H9 (cell line): ENCODE measurements around the gene TSPAN5. TPM values are rescaled to one million over a fixed set of nuclear protein-coding genes. Genes with fewer than 3 reads are reported as not detected.

ENCODE experiments used
- DNase-seq: peaks from one replicate; pipeline ENCODE4 v3.0.0-alpha.2; 2017
- H2AFZ ChIP-seq: one replicate; pipeline ENCODE4 v1.6.1; 2013; ENCODE audit warnings: mild to moderate bottlenecking, low read length, control low read depth, moderate library complexity
- H2AK5ac ChIP-seq: 2 replicates; pipeline ENCODE4 v1.6.1; 2013; ENCODE audit warnings: low read length, control low read depth, mixed read lengths; ENCODE audit not compliant: insufficient read length
- H2BK120ac ChIP-seq: one replicate; pipeline ENCODE4 v1.6.1; 2013; ENCODE audit warnings: low read depth, mild to moderate bottlenecking, low read length, control low read depth, inconsistent platforms; ENCODE audit not compliant: poor library complexity, severe bottlenecking
- H2BK12ac ChIP-seq: 2 replicates; pipeline ENCODE4 v1.6.1; 2013; ENCODE audit warnings: low read length, control low read depth, mixed read lengths, low read depth; ENCODE audit not compliant: insufficient read length
- H2BK15ac ChIP-seq: 2 replicates; pipeline ENCODE4 v1.6.1; 2013; ENCODE audit warnings: low read depth, low read length, control low read depth
- H2BK20ac ChIP-seq: one replicate; pipeline ENCODE4 v1.6.1; 2013; ENCODE audit warnings: low read depth, mild to moderate bottlenecking, low read length, control low read depth, inconsistent platforms; ENCODE audit not compliant: poor library complexity, severe bottlenecking
- H2BK5ac ChIP-seq: 2 replicates; pipeline ENCODE4 v1.6.1; 2013; ENCODE audit warnings: low read length, control low read depth, mixed read lengths; ENCODE audit not compliant: insufficient read length
- H3K14ac ChIP-seq: 2 replicates; pipeline ENCODE4 v1.6.1; 2013; ENCODE audit warnings: low read length, control low read depth; ENCODE audit not compliant: insufficient read depth
- H3K18ac ChIP-seq: 2 replicates; pipeline ENCODE4 v1.6.1; 2013; ENCODE audit warnings: low read depth, mild to moderate bottlenecking, mixed read lengths, low read length, control low read depth; ENCODE audit not compliant: insufficient read length
- H3K23ac ChIP-seq: 2 replicates; pipeline ENCODE4 v1.6.1; 2013; ENCODE audit warnings: low read length, control low read depth, mixed read lengths, low read depth; ENCODE audit not compliant: insufficient read length
- H3K23me2 ChIP-seq: 2 replicates; pipeline ENCODE4 v1.6.1; 2013; ENCODE audit warnings: low read depth, mild to moderate bottlenecking, mixed read lengths, low read length, control low read depth; ENCODE audit not compliant: insufficient read length, poor library complexity, severe bottlenecking
- H3K27ac ChIP-seq: 2 replicates; pipeline ENCODE4 v1.5.1; 2013; ENCODE audit warnings: low read length, control low read depth, mixed read lengths, low read depth; ENCODE audit not compliant: insufficient read length
- H3K27me3 ChIP-seq: 2 replicates; pipeline ENCODE4 v1.6.1; 2013; ENCODE audit warnings: low read length, control low read depth, inconsistent platforms; ENCODE audit not compliant: insufficient read depth
- H3K4ac ChIP-seq: 2 replicates; pipeline ENCODE4 v1.6.1; 2013; ENCODE audit warnings: low read depth, mild to moderate bottlenecking, control low read depth, inconsistent platforms, low read length, moderate library complexity
- H3K4me1 ChIP-seq: 2 replicates; pipeline ENCODE4 v1.6.1; 2013; ENCODE audit warnings: low read length, control low read depth, inconsistent platforms; ENCODE audit not compliant: insufficient read depth
- H3K4me2 ChIP-seq: 2 replicates; pipeline ENCODE4 v1.6.1; 2013; ENCODE audit warnings: low read length, control low read depth, mixed read lengths; ENCODE audit not compliant: insufficient read length, insufficient read depth
- H3K56ac ChIP-seq: 2 replicates; pipeline ENCODE4 v1.6.1; 2013; ENCODE audit warnings: low read depth, mild to moderate bottlenecking, mixed read lengths, low read length, control low read depth; ENCODE audit not compliant: insufficient read length
- H3K79me1 ChIP-seq: 2 replicates; pipeline ENCODE4 v1.6.1; 2013; ENCODE audit warnings: low read depth, mild to moderate bottlenecking, moderate library complexity, low read length, control low read depth, inconsistent platforms; ENCODE audit not compliant: insufficient read depth, poor library complexity, severe bottlenecking
- H3K79me2 ChIP-seq: 2 replicates; pipeline ENCODE4 v1.6.1; 2013; ENCODE audit warnings: low read length, control low read depth, inconsistent platforms; ENCODE audit not compliant: insufficient read depth
- H3K9ac ChIP-seq: 2 replicates; pipeline ENCODE4 v1.6.1; 2013; ENCODE audit warnings: low read length, control low read depth, mixed read lengths; ENCODE audit not compliant: insufficient read length; ENCODE audit errors: extremely low read depth
- H3K9me3 ChIP-seq: one replicate; pipeline ENCODE4 v1.6.1; 2013; ENCODE audit warnings: low read depth, low read length, inconsistent platforms; ENCODE audit not compliant: control insufficient read depth
- H3T11ph ChIP-seq: one replicate; pipeline ENCODE4 v1.6.1; 2013; ENCODE audit warnings: mild to moderate bottlenecking, low read length, control low read depth, inconsistent platforms
- H4K20me1 ChIP-seq: one replicate; pipeline ENCODE4 v1.6.1; 2013; ENCODE audit not compliant: control insufficient read depth, insufficient read length, insufficient read depth
- H4K5ac ChIP-seq: 2 replicates; pipeline ENCODE4 v1.6.1; 2013; ENCODE audit warnings: low read depth, mild to moderate bottlenecking, mixed read lengths, low read length, control low read depth; ENCODE audit not compliant: insufficient read length
- H4K8ac ChIP-seq: replicated peaks from 2 replicates; pipeline ENCODE4 v1.6.1; 2013; ENCODE audit warnings: low read length, control low read depth, mixed read lengths, low read depth; ENCODE audit not compliant: insufficient read length
- H4K91ac ChIP-seq: 2 replicates; pipeline ENCODE4 v1.6.1; 2013; ENCODE audit warnings: low read depth, mild to moderate bottlenecking, moderate library complexity, mixed read lengths, low read length, control low read depth; ENCODE audit not compliant: insufficient read length
- H3K27ac Mint-ChIP-seq, 3 experiments: 2 replicates in 2 of 3; 3 replicates in 1 of 3; pipeline ENCODE4 v1.8.0; 2020 to 2021; ENCODE audit warnings: mixed read lengths in 3 of 3, mild to moderate bottlenecking in 1 of 3, moderate library complexity in 1 of 3
- H3K27me3 Mint-ChIP-seq: 2 replicates; pipeline ENCODE4 v1.8.0; 2021; ENCODE audit warnings: low read depth, mild to moderate bottlenecking, moderate library complexity, mixed read lengths
- H3K36me3 Mint-ChIP-seq, 3 experiments: 2 replicates in 2 of 3; 3 replicates in 1 of 3; pipeline ENCODE4 v1.8.0; 2020 to 2021; ENCODE audit warnings: low read depth in 3 of 3, mixed read lengths in 3 of 3; ENCODE audit not compliant: insufficient read depth in 1 of 3
- H3K4me1 Mint-ChIP-seq, 2 experiments: 2 replicates each; pipeline ENCODE4 v1.8.0; 2020; ENCODE audit warnings: mixed read lengths in 2 of 2
- H3K4me3 Mint-ChIP-seq, 2 experiments: 2 replicates in 1 of 2; 3 replicates in 1 of 2; pipeline ENCODE4 v1.8.0; 2020 to 2021; ENCODE audit warnings: mild to moderate bottlenecking in 2 of 2, mixed read lengths in 2 of 2, moderate library complexity in 1 of 2
- H3K9me3 Mint-ChIP-seq, 2 experiments: 2 replicates in 1 of 2; 3 replicates in 1 of 2; pipeline ENCODE4 v1.8.0; 2020; ENCODE audit warnings: mild to moderate bottlenecking in 2 of 2, mixed read lengths in 2 of 2, moderate library complexity in 1 of 2
- CTCF ChIP-seq: fragments of 200-600 bp; sonication (generic); conservative IDR thresholded peaks from 3 replicates; pipeline ENCODE4 v1.8.0; 2021; ENCODE audit warnings: antibody characterized with exemption, mild to moderate bottlenecking
- WGBS: extraction: QIAGEN DNeasy Blood & Tissue Kit; methylation state at CpG from one replicate; pipeline ENCODE4 v1.1.7; 2013; ENCODE audit warnings: missing lambda C conversion rate, low lambda C conversion rate, mixed read lengths; ENCODE audit not compliant: insufficient read length; ENCODE audit errors: extremely low coverage; 5-methylcytosine and 5-hydroxymethylcytosine counted together
- total RNA-seq: library from RNA; stranded (reverse); gene quantifications from 2 replicates; pipeline ENCODE4 v1.2.1, GENCODE V29; 2021

TSPAN5 gene
- total RNA-seq, 1 experiment from 2014 or later = 7.0 TPM

GRCh38 chr4:98586962-98587354 lies 71.5 kb downstream of the TSPAN5 start:
- Mint-ChIP-seq H3K27ac (peak overlapping the region in 1 of 3 experiments; percentile 60; a peak in 1 of 7 replicates), H3K4me1 (peaks cover 19 to 37% of the 10 kb centered on the region in 2 experiments), H3K9me3 (no peaks in the 10 kb centered on the region), H3K27me3 (no peaks in the 10 kb centered on the region), H3K4me3 (no peak overlapping the region), H3K36me3 (no peaks in the 10 kb centered on the region; a peak in 1 of 7 replicates)
- Histone ChIP-seq H3K27ac (no peak overlapping the region), H3K56ac (no peak overlapping the region), H3K4me1 (peaks cover 3% of the 10 kb centered on the region; the same call in 1 of the 2 replicates), H2BK12ac (no peak overlapping the region), H4K20me1 (no peaks in the 10 kb centered on the region), H3K23me2 (no peaks in the 10 kb centered on the region), H3K18ac (no peak overlapping the region), H3K14ac (no peak overlapping the region; the same call in 1 of the 2 replicates), H4K91ac (no peak overlapping the region), H2AFZ (no peak overlapping the region), H2BK120ac (no peak overlapping the region), H4K5ac (no peak overlapping the region), H3K4me2 (no peak overlapping the region), H3T11ph (no peak overlapping the region), H3K79me1 (no peaks in the 10 kb centered on the region), H2BK5ac (no peak overlapping the region), H4K8ac (no peak overlapping the region), H3K27me3 (no peaks in the 10 kb centered on the region; the same call in 1 of the 2 replicates), H2AK5ac (no peak overlapping the region), H3K79me2 (no peaks in the 10 kb centered on the region; the same call in 1 of the 2 replicates), H2BK15ac (no peak overlapping the region), H3K9me3 (no peaks in the 10 kb centered on the region), H2BK20ac (no peak overlapping the region), H3K4ac (no peak overlapping the region), H3K23ac (no peak overlapping the region), H3K9ac (no peak overlapping the region)
- TF ChIP-seq CTCF = no peak
- no CpG with 5 or more reads among the region's 6 CpGs for WGBS
- no peak for DNase-seq
